Rectal smooth muscle tissue (tissue), 1 donor: Measurements from ENCODE around the gene ARHGEF17.

ENCODE experiments used
- H3K27ac ChIP-seq: one replicate; pipeline ENCODE4 v1.7.0; 2013; ENCODE audit warnings: low read depth, low read length, inconsistent platforms
- H3K27me3 ChIP-seq: one replicate; pipeline ENCODE4 v1.7.0; 2013; ENCODE audit warnings: low read length; ENCODE audit not compliant: control insufficient read depth, insufficient read depth
- H3K36me3 ChIP-seq: one replicate; pipeline ENCODE4 v1.7.0; 2013; ENCODE audit warnings: low read length; ENCODE audit not compliant: control insufficient read depth, insufficient read depth
- H3K4me1 ChIP-seq: one replicate; pipeline ENCODE4 v1.7.0; 2013; ENCODE audit warnings: low read length; ENCODE audit not compliant: control insufficient read depth, insufficient read depth
- H3K4me3 ChIP-seq: one replicate; pipeline ENCODE4 v1.7.0; 2013; ENCODE audit warnings: low read length
- H3K9ac ChIP-seq: one replicate; pipeline ENCODE4 v1.7.0; 2013; ENCODE audit warnings: low read length

The ARHGEF17 gene

GRCh38 chr11:73313652-73314051, 5.6 kb downstream of the ARHGEF17 start:
- H3K4me3 ChIP-seq, result peak overlapping the region; percentile 17
- H3K36me3 ChIP-seq, result no peaks in the 10 kb centered on the region
- H3K4me1 ChIP-seq, result peaks cover 74% of the 10 kb centered on the region
- H3K27ac ChIP-seq, result peak overlapping the region; percentile 97
- peak overlapping the region; percentile 14 for H3K9ac ChIP-seq
- no peaks in the 10 kb centered on the region for H3K27me3 ChIP-seq

GRCh38 chr11:73314117-73314961, 6.3 kb downstream of the ARHGEF17 start:
- peak overlapping the region; percentile 38 for H3K4me3 ChIP-seq
- peak overlapping the region; percentile 97 for H3K27ac ChIP-seq
- H3K27me3 ChIP-seq, result no peaks in the 10 kb centered on the region
- H3K36me3 ChIP-seq, result no peaks in the 10 kb centered on the region
- H3K9ac ChIP-seq, result no peak overlapping the region
- H3K4me1 ChIP-seq, result peaks cover 79% of the 10 kb centered on the region

DNA sequence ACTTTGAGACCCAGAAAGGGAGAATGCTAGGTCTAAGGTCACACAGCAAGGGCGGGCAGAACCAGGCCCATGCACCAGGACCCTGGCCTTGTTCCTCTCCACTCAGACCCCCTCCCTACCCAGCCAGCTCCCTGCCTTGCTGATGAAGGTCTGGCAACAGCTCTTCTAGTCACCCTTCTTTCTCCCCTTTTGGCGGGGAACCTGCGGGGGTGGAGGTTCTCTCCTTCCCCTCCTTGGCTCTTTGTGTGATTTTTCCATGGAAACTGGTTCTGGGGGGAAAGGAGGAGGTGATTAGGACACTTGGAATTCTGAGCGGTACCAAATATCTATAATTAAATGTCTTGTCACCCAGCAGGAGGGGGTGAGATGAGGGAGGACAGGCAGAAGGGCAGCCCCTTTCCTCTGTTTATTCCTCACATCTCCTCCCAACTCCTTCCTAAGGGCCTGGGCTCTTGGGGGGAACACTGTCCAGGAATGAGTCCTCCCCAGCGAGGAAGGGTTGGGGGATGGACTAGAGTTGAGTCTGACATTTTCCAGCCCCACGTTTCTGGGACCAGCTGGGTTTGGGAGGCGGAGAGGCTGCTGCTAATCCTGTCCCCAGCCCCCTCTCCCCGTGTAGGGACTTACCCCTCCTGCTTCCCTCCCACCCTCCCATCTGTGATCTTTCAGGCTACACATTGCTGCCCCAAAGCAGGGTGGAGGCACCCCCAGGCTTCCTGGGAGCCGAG, 7.4 kb downstream of the ARHGEF17 start:
- Histone ChIP-seq H3K27me3 (no peaks in the 10 kb centered on the region), H3K27ac (peak overlapping the region; percentile 97), H3K4me3 (peak overlapping the region; percentile 38), H3K36me3 (no peaks in the 10 kb centered on the region), H3K9ac (peak overlapping the region; percentile 32), H3K4me1 (peaks cover 84% of the 10 kb centered on the region)

DNA sequence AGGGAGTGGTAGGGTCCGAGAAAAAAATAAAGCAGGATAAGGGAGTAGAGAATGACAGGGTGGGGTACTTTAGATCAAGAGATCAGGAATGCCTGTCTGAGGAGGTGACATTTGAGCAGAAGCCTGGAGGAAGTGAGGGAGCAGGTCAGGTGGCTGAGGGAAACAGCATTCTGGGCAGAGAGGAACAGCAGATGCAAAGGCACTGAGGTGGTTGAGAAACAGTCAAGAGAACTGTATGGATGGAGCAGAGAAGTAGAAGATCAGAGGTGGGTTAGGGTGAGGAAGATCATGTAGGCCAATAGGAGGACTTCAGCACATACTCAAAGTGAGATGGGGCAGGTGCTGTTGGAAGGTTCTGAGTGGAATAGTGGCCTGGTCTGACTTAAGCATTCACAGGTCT, 8.3 kb downstream of the ARHGEF17 start:
- Histone ChIP-seq H3K4me3 (peak overlapping the region; percentile 14), H3K4me1 (peaks cover 84% of the 10 kb centered on the region), H3K9ac (no peak overlapping the region), H3K36me3 (no peaks in the 10 kb centered on the region), H3K27me3 (no peaks in the 10 kb centered on the region), H3K27ac (peak overlapping the region; percentile 97)

DNA sequence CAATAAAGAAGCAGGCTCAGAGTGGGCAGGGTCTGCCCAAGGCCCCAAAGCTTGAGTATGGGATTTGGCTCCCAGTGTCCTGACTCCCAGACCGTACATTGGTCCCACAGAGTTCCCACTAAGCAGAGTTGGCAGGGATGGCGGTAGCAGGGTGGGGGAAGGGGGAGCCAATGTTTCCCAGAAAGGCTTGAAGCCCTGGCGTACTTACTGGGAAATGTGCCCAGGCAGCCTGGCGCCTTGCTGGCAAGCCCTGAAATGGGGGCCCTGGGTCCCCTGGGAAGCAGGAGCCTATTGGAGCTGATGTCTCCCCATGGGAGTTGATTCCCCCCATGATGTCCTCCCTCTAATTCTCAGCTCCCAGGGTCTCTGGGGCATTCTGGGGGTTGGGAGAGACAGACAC, 9.3 kb downstream of the ARHGEF17 start:
- H3K27me3 ChIP-seq, result no peaks in the 10 kb centered on the region
- H3K36me3 ChIP-seq, result no peaks in the 10 kb centered on the region
- no peak overlapping the region for H3K9ac ChIP-seq
- H3K4me1 ChIP-seq, result peaks cover 85% of the 10 kb centered on the region
- H3K27ac ChIP-seq, result peak overlapping the region; percentile 97
- H3K4me3 ChIP-seq, result no peak overlapping the region

- Histone ChIP-seq H3K9ac (no peak overlapping the region), H3K4me3 (no peak overlapping the region), H3K4me1 (peaks cover 85% of the 10 kb centered on the region), H3K27me3 (no peaks in the 10 kb centered on the region), H3K36me3 (no peaks in the 10 kb centered on the region), H3K27ac (peak overlapping the region; percentile 97)
These were observed 9.7 kb downstream of the ARHGEF17 start for GRCh38 chr11:73317803-73318202.

- H3K9ac ChIP-seq, result no peak overlapping the region
- peaks cover 89% of the 10 kb centered on the region for H3K4me1 ChIP-seq
- no peak overlapping the region for H3K4me3 ChIP-seq
- no peaks in the 10 kb centered on the region for H3K36me3 ChIP-seq
- H3K27me3 ChIP-seq, result no peaks in the 10 kb centered on the region
- peak overlapping the region; percentile 97 for H3K27ac ChIP-seq
These were observed 10.5 kb downstream of the ARHGEF17 start for GRCh38 chr11:73318501-73319011.

- Histone ChIP-seq H3K9ac (no peak overlapping the region), H3K4me3 (no peak overlapping the region), H3K36me3 (no peaks in the 10 kb centered on the region), H3K27me3 (no peaks in the 10 kb centered on the region), H3K27ac (peak overlapping the region; percentile 79), H3K4me1 (peaks cover 94% of the 10 kb centered on the region)
These were observed 12.9 kb downstream of the ARHGEF17 start for GRCh38 chr11:73320763-73321603.

GRCh38 chr11:73321604-73322381, 13.7 kb downstream of the ARHGEF17 start:
- Histone ChIP-seq H3K4me1 (peaks cover 93% of the 10 kb centered on the region), H3K36me3 (no peaks in the 10 kb centered on the region), H3K9ac (no peak overlapping the region), H3K27me3 (no peaks in the 10 kb centered on the region), H3K4me3 (no peak overlapping the region), H3K27ac (peak overlapping the region; percentile 79)

DNA sequence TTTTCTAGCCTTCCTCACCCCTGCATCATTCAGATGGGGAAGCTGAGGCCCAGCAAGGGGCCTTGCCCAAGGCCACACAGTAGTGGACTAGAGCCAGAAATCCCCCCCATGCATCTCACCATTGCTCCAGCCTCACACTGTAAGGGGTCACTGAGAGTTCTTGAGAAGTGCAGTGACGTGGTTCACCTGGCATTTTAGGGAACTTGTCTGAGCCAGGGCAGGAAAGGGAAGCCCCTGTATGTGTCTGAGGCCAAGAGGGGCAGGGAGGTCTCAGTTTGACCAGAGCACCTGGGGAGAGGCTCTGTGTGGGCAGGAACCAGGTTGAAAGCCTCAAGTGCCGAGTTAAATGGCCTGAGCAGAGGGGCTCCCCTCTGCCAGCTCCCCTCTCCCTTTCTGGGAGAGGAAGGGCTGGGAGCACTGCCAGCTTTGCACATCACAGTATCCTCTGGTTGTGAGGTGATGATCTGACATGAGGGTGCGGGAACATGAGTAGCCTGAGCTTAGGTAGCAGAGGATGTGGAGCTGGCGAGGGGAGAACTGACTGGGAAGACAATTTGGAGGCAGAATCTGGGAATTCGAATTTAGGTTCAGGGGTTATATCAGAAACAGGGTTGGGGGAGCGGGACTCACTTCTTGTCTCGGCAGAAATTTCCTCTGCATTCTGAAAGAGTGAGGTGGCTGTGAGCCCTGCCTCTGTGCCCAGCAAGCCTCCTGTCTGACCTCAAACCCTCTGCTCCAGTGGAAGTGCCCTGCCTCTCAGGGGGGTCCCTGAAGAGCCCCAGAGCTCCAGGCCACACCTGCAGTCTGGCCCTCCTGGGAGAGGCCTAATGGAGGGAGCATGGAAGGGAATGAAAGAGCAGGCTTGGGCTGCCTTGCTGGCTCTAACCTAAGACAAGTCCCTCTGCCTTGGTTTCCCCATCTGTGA, 14.6 kb downstream of the ARHGEF17 start:
- H3K36me3 ChIP-seq, result no peaks in the 10 kb centered on the region
- H3K9ac ChIP-seq, result no peak overlapping the region
- H3K4me1 ChIP-seq, result peaks cover 94% of the 10 kb centered on the region
- H3K4me3 ChIP-seq, result no peak overlapping the region
- H3K27me3 ChIP-seq, result no peaks in the 10 kb centered on the region
- H3K27ac ChIP-seq, result peak overlapping the region; percentile 79

- Histone ChIP-seq H3K4me1 (peaks cover 86% of the 10 kb centered on the region), H3K9ac (no peak overlapping the region), H3K27ac (peak overlapping the region; percentile 79), H3K27me3 (no peaks in the 10 kb centered on the region), H3K4me3 (peak overlapping the region; percentile 50), H3K36me3 (no peaks in the 10 kb centered on the region)
These were observed 15.4 kb downstream of the ARHGEF17 start for GRCh38 chr11:73323464-73323863.
